ENCODE data around the gene ANKMY1.

The ANKMY1 gene

DNA sequence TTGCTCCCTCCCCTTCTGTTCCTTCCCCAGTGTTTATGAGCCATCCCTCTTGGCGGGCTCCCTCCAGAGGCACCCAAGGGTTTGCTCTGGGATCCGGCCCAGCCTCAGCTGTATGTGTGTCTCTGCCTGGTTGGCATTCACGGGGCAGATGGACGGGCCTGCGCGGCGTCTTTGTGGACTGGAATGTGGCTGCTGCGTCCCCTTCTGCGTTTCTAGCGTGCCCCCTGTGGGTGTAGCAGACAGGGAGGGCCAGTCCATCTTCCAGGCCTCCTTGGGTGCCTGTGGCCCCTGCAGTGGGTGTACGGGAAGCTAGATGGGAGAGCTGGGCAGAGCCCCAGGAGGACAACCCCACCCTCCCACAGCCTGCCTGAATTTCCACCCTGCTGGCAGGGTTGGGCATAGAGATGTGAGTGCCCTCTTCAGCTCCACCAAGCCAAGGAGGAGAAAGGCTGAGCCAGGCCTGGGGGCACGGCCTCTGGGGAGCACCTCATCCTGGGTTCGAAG is 106.6 kb downstream of the ANKMY1 start:
- no peak overlapping the region for H3K4me3 ChIP-seq
- TF ChIP-seq, protein P1, sequence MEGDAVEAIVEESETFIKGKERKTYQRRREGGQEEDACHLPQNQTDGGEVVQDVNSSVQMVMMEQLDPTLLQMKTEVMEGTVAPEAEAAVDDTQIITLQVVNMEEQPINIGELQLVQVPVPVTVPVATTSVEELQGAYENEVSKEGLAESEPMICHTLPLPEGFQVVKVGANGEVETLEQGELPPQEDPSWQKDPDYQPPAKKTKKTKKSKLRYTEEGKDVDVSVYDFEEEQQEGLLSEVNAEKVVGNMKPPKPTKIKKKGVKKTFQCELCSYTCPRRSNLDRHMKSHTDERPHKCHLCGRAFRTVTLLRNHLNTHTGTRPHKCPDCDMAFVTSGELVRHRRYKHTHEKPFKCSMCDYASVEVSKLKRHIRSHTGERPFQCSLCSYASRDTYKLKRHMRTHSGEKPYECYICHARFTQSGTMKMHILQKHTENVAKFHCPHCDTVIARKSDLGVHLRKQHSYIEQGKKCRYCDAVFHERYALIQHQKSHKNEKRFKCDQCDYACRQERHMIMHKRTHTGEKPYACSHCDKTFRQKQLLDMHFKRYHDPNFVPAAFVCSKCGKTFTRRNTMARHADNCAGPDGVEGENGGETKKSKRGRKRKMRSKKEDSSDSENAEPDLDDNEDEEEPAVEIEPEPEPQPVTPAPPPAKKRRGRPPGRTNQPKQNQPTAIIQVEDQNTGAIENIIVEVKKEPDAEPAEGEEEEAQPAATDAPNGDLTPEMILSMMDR (IDR thresholded peaks at IDR 0.05) = no peak
- no peak overlapping the region for H3K27ac ChIP-seq
- DNase-seq (ENCODE audit: low spot score) = no peak

DNA sequence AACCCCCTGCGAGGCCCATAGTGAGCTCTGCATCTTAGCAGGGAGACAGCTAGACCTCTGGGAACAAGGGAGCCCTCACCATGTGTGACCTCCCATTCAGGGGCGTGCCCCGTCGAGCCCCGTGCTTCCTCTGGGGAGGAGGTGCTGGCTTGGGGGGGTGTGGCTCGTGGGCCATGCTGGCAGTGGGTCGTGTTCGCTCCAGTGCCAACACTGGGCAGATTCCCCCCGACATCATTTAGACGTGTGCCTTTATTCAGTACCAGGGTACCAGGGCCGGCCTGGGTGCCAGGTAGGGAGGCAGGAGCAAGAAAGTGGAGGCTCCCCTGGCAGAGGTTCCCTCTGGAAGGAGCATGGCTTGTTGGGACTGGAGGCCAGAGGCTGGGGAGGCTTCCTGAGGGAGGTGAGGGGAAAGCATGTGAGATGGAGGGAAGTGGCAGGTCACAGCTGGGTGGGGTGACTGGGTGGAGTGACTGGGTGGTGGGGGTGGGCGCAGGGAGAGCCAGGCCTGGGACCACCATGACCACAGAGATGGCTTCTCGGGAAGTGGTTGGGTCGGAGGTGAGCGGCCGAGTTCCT is 107.2 kb downstream of the ANKMY1 start:
- DNase-seq (ENCODE audit: low spot score) = no peak
- TF ChIP-seq, protein P1 (IDR thresholded peaks at IDR 0.05) = no peak
- Histone ChIP-seq H3K4me3 (no peak overlapping the region), H3K27ac (no peak overlapping the region)

DNA sequence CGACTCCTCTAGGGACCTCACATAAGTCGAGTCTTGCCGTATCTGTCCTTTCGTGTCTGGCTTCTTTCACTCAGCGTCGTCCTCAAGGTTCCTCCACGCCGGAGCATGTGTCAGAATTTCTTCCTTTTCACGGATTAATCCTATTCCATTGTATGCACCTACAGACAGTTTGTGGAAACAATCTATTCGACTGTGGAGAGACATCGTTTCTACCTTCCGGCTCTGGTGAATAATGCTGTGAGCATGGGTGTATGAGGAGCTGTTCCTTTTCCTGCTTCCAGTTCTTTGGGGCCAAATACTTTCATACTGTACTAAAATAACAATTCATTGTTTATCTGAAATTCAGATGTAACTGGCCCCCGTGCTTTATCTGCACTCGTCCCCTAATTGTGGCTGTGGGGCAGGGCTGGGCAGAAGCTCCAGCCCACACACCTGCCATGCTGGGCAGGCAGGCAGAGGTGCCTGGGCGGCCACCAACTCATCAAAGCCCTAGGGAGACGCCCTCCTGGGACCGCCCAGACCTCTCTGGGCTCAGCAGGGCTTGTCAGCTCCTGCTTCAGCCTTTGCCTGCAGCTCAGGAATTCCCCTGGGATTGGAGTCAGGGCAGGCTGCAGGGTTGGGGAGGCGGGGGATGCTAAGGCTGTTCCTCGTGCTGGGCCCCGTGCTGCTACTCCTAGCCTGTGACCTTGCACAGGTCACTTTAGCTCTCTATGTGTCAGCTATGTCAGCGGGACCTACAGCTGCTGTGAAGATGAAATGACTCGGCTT is 107.8 kb downstream of the ANKMY1 start:
- Histone ChIP-seq H3K27ac (no peak overlapping the region), H3K4me3 (no peak overlapping the region)
- TF ChIP-seq, protein P1 (IDR thresholded peaks at IDR 0.05) = no peak
- no peak for DNase-seq (ENCODE audit: low spot score)

DNA sequence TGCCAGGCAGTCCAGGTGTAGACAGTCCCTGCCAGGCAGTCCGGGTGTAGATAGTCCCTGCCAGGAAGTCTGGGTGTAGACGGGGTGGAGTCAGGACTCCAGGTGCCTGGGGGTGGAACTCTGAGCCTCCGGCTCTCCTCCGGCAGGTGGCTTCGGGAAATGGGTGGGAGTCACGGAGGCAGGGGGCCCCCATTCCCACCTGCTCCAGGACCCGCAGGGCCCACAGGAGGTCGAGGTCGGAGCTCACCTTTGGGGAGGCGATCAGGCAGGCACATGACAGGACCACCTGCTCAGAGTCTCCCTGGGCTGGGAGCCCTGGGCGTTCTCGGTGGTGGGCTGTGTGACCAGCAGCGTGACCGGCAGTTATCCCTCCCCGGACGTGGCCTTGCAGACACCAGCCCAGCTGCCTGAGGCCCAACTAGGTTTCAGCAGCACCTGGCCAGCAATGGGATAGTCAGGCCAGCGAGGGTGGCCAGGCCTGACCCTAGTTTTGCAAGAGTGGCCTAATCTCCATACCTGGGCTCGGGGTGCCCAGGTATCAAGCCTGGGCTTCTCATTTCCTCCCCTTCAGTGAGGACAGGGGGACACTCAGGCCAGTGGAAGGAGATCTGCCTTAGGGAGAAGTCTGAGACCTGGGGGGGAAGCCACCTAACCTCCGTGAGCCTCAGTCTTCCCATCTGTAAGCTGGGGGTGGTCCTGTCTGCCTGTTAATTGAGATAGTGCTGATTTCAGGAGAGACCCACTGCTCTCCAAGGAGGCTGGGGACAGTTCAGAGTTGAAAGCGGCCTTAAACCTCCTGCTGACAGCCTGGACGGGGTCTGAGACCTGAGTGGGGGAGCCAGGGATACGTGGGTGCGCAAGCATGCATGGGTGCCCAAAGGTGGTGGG is 109.2 kb downstream of the ANKMY1 start:
- TF ChIP-seq, protein P1 (IDR thresholded peaks at IDR 0.05) = no peak
- no peak overlapping the region for H3K27ac ChIP-seq
- no peak for DNase-seq (ENCODE audit: low spot score)
- no peak overlapping the region for H3K4me3 ChIP-seq

DNA sequence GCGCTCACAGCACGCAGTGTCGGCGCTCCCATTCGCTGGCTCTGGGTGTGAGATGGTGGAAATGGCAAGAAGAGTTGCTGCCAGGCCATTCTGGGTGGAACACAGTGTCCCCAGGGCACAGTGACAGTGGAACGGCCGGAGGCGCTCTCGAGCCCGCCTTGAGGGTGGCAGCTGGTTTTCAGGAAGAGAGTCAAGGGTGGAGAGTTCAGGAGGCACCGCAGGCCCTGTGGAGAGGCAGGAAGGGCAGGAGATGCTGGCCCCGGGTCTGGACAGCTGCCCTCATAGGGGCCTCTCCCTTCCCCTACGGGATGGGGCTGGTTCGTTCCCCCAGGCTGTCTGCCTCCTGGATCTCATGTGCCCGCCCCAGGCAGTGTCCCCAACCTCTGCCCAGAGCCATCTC is 109.9 kb downstream of the ANKMY1 start:
- no peak overlapping the region for H3K27ac ChIP-seq
- no peak for DNase-seq (ENCODE audit: low spot score)
- TF ChIP-seq, protein P1 (IDR thresholded peaks at IDR 0.05) = no peak
- H3K4me3 ChIP-seq = no peak overlapping the region

DNA sequence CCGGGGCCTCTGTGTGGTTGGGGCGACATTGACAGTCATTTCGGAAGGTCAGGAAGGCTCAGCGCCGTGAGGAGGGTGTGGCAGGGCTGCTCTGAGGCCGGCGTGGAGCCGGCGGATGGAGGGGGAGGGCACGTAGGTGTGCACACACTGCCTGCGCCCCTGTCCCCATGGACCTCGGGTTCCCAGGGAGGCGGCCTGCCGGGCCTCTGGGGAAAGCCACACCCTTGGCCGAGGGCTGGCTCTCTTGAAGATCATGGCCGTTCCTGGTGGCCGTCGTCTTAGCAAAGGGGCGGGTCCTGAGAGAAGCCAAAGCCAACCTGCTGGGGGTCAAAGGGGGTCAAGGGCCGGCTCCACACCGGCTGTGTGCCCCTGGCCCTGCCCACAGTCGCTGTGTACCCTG is 110.5 kb downstream of the ANKMY1 start:
- TF ChIP-seq, protein P1 (IDR thresholded peaks at IDR 0.05) = no peak
- DNase-seq (ENCODE audit: low spot score) = no peak

More for the DNA sequence above, 110.5 kb downstream of the ANKMY1 start:
- no peak overlapping the region for H3K27ac ChIP-seq
- no peak overlapping the region for H3K4me3 ChIP-seq
